ENCODE results near the gene TRAK1. TPM values are rescaled to one million over a fixed set of nuclear protein-coding genes. Genes with fewer than 3 reads are reported as not detected.

TRAK1 gene
- total RNA-seq, 4 donors from 2014 or later, result 37.4 to 89.5 (median 53.0) TPM

GRCh38 chr3:42180901-42181300, 89.7 kb downstream of the TRAK1 start:
- 94 to 95% methylated on average over 4 to 8 of the region's 8 CpGs for WGBS, 2 donors (ENCODE audit: low coverage in 1 of 2)
- Histone ChIP-seq H3K4me3 (no peak overlapping the region), H3K27me3 (no peaks in the 10 kb centered on the region), H3K4me1 (peaks cover 0 to 26% (median 14%) of the 10 kb centered on the region in 3 donors), H3K27ac (no peak overlapping the region), H3K36me3 (peaks cover 0 to 18% of the 10 kb centered on the region in 2 donors), H3K9me3 (no peaks in the 10 kb centered on the region)
- TF ChIP-seq CTCF (IDR thresholded peaks at IDR 0.05) (no peak), POLR2A (IDR thresholded peaks at IDR 0.05) (no peak), EP300 (IDR thresholded peaks at IDR 0.05) (no peak), POLR2AphosphoS5 (IDR thresholded peaks at IDR 0.05) (no peak)
- ATAC-seq, result no peak

- 51 to 53% methylated on average over 3 of the region's 3 CpGs for WGBS, 2 donors (ENCODE audit: low coverage in 1 of 2)
- TF ChIP-seq POLR2A (IDR thresholded peaks at IDR 0.05) (no peak), EP300 (IDR thresholded peaks at IDR 0.05) (no peak), CTCF (IDR thresholded peaks at IDR 0.05) (no peak), POLR2AphosphoS5 (IDR thresholded peaks at IDR 0.05) (no peak)
- Histone ChIP-seq H3K27me3 (no peaks in the 10 kb centered on the region), H3K27ac (no peak overlapping the region), H3K4me3 (no peak overlapping the region), H3K36me3 (peaks cover 0 to 29% of the 10 kb centered on the region in 2 donors), H3K9me3 (no peaks in the 10 kb centered on the region), H3K4me1 (peaks cover 0 to 20% (median 14%) of the 10 kb centered on the region in 3 donors)
- ATAC-seq, result no peak
Observed at GRCh38 chr3:42182555-42182954, 91.4 kb downstream of the TRAK1 start.

- Histone ChIP-seq H3K36me3 (peaks cover 0 to 31% of the 10 kb centered on the region in 2 donors), H3K27ac (no peak overlapping the region), H3K4me3 (no peak overlapping the region), H3K4me1 (peaks cover 0 to 21% (median 8%) of the 10 kb centered on the region in 3 donors), H3K27me3 (no peaks in the 10 kb centered on the region), H3K9me3 (no peaks in the 10 kb centered on the region)
- no peak for ATAC-seq
- no peak for TF ChIP-seq CTCF (IDR thresholded peaks at IDR 0.05)
- TF ChIP-seq EP300 (IDR thresholded peaks at IDR 0.05), result no peak
- no peak for TF ChIP-seq POLR2A (IDR thresholded peaks at IDR 0.05)
- TF ChIP-seq POLR2AphosphoS5 (IDR thresholded peaks at IDR 0.05), result no peak
- 58 to 66% methylated on average over 3 of the region's 3 CpGs for WGBS, 2 donors (ENCODE audit: low coverage in 1 of 2)
Observed at GRCh38 chr3:42183991-42184632, 93.0 kb downstream of the TRAK1 start.

- WGBS, 2 donors (ENCODE audit: low coverage in 1 of 2), result 66 to 79% methylated on average over 8 to 19 of the region's 23 CpGs
- ATAC-seq, result peak; percentile 75
Observed at GRCh38 chr3:42184651-42185443, 93.7 kb downstream of the TRAK1 start.

More at GRCh38 chr3:42184651-42185443, 93.7 kb downstream of the TRAK1 start:
- Histone ChIP-seq H3K9me3 (no peaks in the 10 kb centered on the region), H3K36me3 (peaks cover 0 to 38% of the 10 kb centered on the region in 2 donors), H3K27me3 (no peaks in the 10 kb centered on the region), H3K4me3 (no peak overlapping the region), H3K4me1 (peaks cover 0 to 21% (median under 1%) of the 10 kb centered on the region in 3 donors), H3K27ac (peak overlapping the region in 1 of 4 donors; percentile 41)
- TF ChIP-seq CTCF (IDR thresholded peaks at IDR 0.05) (no peak), EP300 (IDR thresholded peaks at IDR 0.05) (no peak), POLR2AphosphoS5 (IDR thresholded peaks at IDR 0.05) (no peak)
